HG03378 (cell line): ENCODE measurements around the gene F2RL3.

Source experiments
- ATAC-seq: cut with Tn5 transposase; IDR thresholded peaks from one replicate; pipeline ENCODE4 v1.9.1; 2021; ENCODE audit warnings: mild to moderate bottlenecking, moderate library complexity; ENCODE audit not compliant: unreplicated experiment

The F2RL3 gene

GRCh38 chr19:16892868-16893685 lies 4.3 kb downstream of the F2RL3 start:
- ATAC-seq = no peak

GRCh38 chr19:16893686-16893989 lies 4.8 kb downstream of the F2RL3 start:
- ATAC-seq = no peak

DNA sequence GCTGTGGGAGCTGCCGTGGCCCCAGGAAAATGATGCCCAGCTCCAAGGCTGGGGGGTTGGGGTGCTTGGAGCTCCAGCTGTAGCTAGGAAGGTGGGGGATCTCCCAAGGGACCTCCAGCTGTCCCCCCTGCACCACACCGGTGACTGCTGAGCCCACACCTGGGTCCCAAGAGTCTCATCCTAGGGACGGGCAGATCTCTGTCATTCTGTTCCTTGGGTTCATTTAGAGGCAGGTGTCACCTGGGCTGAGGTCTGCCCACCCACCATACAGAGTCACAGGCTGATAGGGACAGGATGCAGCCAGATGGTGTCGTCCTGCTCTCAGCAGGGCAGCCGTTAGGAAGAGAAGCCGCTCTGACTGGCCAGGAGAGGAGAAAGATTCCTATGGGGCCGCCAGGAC lies 5.3 kb downstream of the F2RL3 start:
- no peak for ATAC-seq

DNA sequence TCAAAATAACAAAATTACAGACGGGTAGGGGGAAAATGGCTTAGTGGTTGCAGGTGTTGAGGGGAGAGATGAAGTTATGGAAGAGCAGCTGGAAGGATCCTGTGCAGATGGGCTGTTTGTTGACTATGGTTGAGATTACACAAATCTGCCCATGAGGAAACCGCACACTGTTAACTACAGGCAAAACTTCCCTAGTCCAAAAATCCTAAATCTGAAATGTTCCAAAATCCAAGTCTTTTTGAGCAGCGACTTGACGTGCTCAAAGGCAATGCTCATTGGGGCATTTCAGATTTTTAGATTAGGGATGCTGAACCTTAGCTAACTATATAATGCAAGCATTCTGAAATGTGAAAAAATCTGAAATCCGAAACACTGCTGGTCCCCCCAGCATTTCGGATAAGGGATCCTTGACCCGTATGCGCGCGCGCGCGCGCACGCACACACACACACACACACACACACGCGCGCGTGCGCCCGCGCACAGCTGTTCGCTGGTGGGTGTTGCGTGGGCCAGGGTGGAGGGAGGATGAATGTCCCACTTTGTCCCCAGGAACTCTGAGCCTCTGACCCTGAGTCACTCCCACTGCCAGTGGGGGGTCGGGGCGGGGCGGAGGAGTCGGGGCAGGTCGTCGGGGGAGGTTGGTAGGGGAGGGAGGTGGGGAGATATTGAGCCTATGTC lies 6.8 kb downstream of the F2RL3 start:
- no peak for ATAC-seq

- no peak for ATAC-seq
Measured at GRCh38 chr19:16896146-16897028, 7.6 kb downstream of the F2RL3 start.

DNA sequence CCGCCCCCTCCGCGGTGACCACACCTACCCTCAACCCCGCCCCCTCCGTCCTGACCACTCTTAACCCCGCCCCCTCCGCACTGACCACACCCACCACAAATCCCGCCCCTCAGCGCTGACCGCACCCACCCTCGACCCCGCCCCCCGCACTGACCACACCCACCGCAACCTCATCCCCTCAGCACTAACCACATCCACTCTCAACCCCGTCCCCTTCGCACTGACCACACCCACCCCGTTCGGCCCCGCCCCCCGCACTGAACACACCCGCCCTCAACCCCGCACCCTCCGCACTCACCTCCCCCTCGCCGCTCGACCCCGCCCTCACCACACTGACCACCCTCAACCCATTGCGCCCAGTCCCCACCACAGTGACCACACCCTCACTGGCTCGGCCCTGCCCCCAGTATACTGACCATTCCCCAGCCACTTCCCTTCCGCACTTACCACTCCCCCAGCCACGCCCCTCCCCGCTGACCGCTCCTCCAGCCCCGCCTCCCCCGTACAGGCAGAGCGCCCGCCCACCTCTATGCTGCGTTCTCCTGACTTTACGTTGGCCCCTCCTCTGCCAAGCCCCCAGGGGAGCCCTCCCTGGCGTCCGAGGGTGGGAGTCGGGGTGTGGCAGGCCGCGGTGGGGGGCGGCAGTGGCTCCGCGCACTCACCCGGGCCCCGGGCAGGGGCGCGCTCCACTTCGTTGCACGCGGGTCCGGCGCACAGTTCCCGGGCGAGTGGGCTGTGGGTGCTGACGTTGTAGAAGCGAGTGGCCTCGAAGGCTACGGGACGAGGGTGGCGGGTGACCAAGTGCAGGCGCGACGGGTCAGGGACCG lies 8.4 kb downstream of the F2RL3 start:
- no peak for ATAC-seq

DNA sequence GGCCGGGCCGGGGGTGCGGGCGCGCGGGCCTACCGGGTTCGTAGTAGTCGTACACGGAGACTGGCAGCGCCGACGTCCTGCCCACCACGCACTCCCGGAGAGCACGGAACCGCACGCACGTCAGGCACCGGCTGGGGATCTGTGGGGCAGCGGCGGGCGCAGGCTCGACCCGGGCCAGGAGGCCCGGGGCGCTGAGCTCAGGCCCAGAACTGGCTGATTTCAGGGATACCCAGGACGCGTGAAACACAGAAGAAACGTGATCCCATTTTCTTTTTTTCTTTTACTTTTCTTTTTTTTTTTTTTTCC lies 9.0 kb downstream of the F2RL3 start:
- no peak for ATAC-seq

DNA sequence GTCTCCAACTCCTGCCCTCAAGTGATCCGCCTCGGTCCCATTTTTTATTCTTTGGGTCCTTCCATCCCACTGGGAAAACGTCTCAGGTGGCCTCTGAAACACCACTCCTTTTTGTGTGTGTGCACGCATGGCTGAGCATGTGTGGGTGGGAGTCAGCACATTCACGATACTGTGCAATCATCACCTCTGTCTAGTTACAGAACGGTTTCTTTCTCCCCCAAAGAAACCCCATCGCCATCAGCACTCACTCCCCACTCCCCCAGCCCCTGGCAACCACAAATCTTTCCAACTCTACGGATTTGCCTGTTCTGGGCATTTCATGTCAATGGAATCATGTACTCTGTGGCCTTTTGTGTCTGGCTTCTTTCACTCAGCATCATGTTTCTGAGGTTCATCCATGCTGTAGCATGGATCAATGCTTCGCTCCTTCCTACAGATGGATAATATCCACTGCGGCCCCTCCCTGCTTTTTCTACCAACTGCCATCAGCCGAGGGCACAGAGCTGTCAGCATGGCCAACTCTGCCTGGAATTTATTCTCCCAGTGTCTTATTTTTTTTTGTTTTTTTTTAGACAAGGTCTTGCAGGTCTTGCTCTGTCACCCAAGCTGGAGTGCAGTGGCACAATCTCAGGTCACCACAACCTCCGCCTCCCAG lies 9.7 kb downstream of the F2RL3 start:
- no peak for ATAC-seq

DNA sequence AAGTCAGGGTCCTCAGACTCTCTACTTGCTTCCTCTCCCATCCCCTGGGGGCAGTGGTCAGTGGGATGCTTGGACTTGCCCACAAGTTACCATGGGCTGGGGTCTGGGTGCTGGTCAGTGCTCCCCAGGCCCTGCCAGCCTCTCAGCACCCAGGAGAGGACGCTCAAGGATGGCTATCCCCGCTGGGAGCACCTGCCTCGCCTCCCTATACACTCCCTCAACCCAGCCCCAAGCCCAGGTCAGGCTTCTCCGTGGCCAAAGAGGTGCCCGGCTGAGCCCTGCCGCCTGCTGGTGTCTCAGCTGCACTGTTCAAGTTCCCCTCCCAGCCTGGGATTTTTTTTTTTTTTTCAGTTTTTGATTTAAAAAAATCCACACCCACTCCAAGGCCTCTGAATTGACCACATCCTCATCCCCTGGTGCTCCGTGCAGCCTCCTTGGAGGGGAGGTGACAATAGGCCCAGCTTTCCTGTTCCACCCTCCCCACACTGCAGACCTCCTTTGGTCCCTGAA lies 10.8 kb downstream of the F2RL3 start:
- no peak for ATAC-seq

DNA sequence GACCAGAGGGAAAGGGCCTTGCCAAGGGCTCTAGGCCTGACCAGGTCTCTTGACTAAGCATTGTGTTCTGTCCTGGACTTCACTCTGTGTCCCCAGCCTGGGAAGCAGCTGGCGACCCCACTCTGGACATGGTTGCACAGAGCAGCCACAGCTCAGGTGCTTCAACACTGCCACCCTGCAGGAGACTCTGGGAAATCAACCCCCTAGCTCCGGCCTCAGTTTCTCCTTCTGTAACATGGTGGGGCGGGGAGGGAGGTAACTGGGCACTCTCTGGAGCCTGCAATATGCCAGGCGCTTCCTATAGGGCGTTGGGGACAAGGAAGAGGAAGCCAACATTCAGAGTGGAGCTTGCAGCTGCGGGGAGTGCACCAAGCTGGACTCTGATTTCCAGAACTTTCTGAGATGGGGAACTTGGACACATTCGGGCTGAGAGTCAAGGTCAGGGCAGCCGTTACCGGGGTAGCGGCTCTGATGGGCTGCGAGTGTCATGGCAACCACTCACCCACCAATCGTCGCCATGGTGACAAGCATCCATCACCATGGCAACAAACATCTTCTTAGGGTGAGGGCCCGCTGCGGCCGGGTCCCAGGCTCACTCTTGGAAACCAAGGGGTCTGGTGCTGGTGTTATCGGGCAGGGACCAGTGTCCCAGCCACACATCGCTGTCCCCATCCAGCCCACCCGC lies 12.8 kb downstream of the F2RL3 start:
- no peak for ATAC-seq

DNA sequence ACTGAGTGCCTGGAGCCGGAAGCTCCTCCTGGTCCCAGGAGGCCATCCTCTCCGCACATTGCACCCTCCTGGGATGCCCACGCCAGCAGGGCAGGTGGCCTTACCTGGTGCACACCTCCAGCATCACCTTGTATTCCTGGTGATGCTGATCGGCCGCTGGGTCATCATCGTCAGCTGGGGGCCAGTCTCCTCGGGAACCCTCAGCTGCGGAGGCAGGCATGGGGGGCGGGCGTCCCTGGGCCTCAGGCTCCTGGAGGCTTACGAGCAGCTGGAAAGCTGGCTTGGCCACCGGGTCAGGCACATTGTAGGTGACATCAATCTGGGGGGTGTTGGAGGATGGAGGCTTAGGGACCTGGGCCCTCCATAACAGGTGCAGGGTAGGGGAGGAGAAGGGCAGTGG lies 13.7 kb downstream of the F2RL3 start:
- ATAC-seq = no peak

GRCh38 chr19:16903347-16903746 lies 14.5 kb downstream of the F2RL3 start:
- ATAC-seq = no peak

- ATAC-seq = no peak
Measured at GRCh38 chr19:16904599-16904998, 15.8 kb downstream of the F2RL3 start.

DNA sequence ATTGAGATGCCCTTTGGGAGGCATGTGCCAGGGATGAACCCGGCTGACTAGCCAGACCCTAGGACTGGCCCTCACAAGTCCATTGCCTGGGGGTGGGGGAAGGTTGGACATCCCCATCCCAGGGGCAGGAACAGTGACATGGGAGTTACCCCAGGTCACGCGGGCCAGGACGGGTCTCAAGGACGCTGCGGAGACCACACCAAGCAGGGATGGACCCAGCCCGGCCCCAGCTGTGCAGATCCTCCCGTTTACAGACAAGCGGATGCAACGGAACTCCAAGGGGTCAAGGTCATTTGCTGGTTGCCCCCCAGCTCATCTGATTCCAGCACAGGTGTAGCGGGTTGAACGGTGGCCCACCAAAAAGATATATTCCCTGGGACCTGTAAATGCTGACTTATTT lies 20.0 kb downstream of the F2RL3 start:
- ATAC-seq = no peak

DNA sequence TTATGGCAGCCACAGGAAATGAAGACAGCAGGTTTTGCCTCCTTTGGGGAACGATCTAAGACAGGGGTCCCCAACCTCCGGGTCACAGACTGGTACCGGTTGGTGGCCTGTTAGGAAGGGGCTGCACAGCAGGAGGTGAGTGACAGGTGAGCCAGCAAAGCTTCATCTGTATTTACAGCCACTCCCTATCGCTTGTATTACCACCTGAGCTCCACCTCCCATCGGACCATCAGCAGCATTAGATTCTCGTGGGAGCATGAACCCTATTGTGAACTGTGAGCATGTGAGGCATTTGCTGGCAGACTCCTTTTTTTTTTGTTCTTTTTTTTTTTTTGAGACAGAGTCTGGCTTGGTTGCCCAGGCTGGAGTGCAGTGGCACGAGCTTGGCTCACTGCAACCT lies 22.2 kb downstream of the F2RL3 start:
- ATAC-seq = no peak

- ATAC-seq = no peak
Measured at GRCh38 chr19:16912780-16913179, 24.0 kb downstream of the F2RL3 start.

- no peak for ATAC-seq
Measured at GRCh38 chr19:16914421-16914820, 25.6 kb downstream of the F2RL3 start.

GRCh38 chr19:16915135-16915534 lies 26.3 kb downstream of the F2RL3 start:
- ATAC-seq = no peak

- ATAC-seq = no peak
Measured at GRCh38 chr19:16915734-16916133, 26.9 kb downstream of the F2RL3 start.

DNA sequence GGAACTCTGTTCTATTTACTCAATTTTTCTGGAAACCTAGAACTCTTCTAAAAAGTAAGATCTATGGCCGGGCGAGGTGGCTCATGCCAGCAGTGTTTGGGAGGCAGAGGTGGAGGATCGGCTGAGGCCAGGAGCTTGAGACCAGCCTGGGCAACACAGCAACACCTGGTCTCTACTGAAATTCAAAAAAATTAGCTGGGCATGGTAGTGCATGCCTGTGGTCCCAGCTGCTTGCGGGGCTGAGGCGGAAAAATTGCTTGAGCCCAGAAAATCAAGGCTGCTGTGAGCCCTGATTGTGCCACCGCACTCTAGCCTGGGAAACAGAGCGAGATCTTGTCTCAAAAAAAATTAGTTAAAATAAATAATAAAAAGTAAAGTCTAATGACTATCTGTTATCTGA lies 28.6 kb downstream of the F2RL3 start:
- ATAC-seq = no peak
